DOHH2 (cell line): Measurements from ENCODE around the gene WRNIP1.

Experiments
- H3F3A ChIP-seq: fragments of 200-600 bp; sonication (generic), shearing (Covaris generic); 2 replicates; pipeline ENCODE4 v1.6.0; 2016; ENCODE audit warnings: antibody characterized with exemption, mild to moderate bottlenecking; ENCODE audit not compliant: control insufficient read depth, insufficient read depth
- H3K27ac ChIP-seq: fragments of 200-600 bp; sonication (generic); 2 replicates; pipeline ENCODE4 v1.5.1; 2014; ENCODE audit warnings: low read depth, mild to moderate bottlenecking, low read length, moderate library complexity
- H3K27me3 ChIP-seq: fragments of 200-600 bp; sonication (generic); 2 replicates; pipeline ENCODE4 v1.6.1; 2014; ENCODE audit warnings: mild to moderate bottlenecking, low read length, mixed read lengths; ENCODE audit not compliant: control insufficient read depth
- H3K36me3 ChIP-seq: fragments of 200-600 bp; sonication (generic); 2 replicates; pipeline ENCODE4 v1.6.1; 2014; ENCODE audit warnings: mild to moderate bottlenecking, low read length, moderate library complexity, mixed read lengths; ENCODE audit not compliant: control insufficient read depth
- H3K4me1 ChIP-seq: fragments of 200-600 bp; sonication (generic); 2 replicates; pipeline ENCODE4 v1.6.1; 2014; ENCODE audit warnings: mild to moderate bottlenecking, low read length, mixed read lengths; ENCODE audit not compliant: control insufficient read depth
- H3K4me2 ChIP-seq: fragments of 200-600 bp; sonication (generic); 2 replicates; pipeline ENCODE4 v1.6.0; 2014; ENCODE audit warnings: mild to moderate bottlenecking, low read length, moderate library complexity
- H3K4me3 ChIP-seq: fragments of 200-600 bp; sonication (generic); 2 replicates; pipeline ENCODE4 v1.5.1; 2014; ENCODE audit warnings: mild to moderate bottlenecking, low read length, mixed read lengths
- H3K79me2 ChIP-seq: fragments of 200-600 bp; sonication (generic); 2 replicates; pipeline ENCODE4 v1.6.1; 2014; ENCODE audit warnings: mild to moderate bottlenecking, low read length, mixed read lengths; ENCODE audit not compliant: control insufficient read depth
- H3K9me2 ChIP-seq: fragments of 200-600 bp; sonication (generic); replicated peaks from 2 replicates; pipeline ENCODE4 v1.6.1; 2014; ENCODE audit warnings: mild to moderate bottlenecking, low read length, mixed read lengths; ENCODE audit not compliant: control insufficient read depth
- H3K9me3 ChIP-seq: fragments of 200-600 bp; sonication (generic); 2 replicates; pipeline ENCODE4 v1.6.1; 2014; ENCODE audit warnings: antibody characterized with exemption, low read length, mixed read lengths; ENCODE audit not compliant: control insufficient read depth, insufficient read depth
- H4K20me1 ChIP-seq: fragments of 200-600 bp; sonication (generic); 2 replicates; pipeline ENCODE4 v1.6.0; 2014; ENCODE audit warnings: low read depth, mild to moderate bottlenecking, antibody characterized with exemption, low read length, moderate library complexity; ENCODE audit not compliant: control insufficient read depth, insufficient read depth
- CTCF ChIP-seq: fragments of 200-600 bp; sonication (generic); IDR thresholded peaks from one replicate; pipeline ENCODE4 v1.5.1; 2014; ENCODE audit warnings: antibody characterized with exemption, mild to moderate bottlenecking, low read depth, low read length; ENCODE audit not compliant: poor library complexity, severe bottlenecking
- EZH2phosphoT487 ChIP-seq: fragments of 200-600 bp; sonication (generic); IDR thresholded peaks from 2 replicates; pipeline ENCODE4 v1.6.1; 2017; ENCODE audit warnings: borderline replicate concordance, mild to moderate bottlenecking, antibody characterized with exemption, low read length, moderate library complexity, mixed read lengths

WRNIP1 gene

GRCh38 chr6:2784061-2784460 is 18.9 kb downstream of the WRNIP1 start:
- no peaks in the 10 kb centered on the region for H3K9me3 ChIP-seq
- H3K27ac ChIP-seq: no peak overlapping the region
- H3K79me2 ChIP-seq: peaks cover 69% of the 10 kb centered on the region
- H3K36me3 ChIP-seq: peaks cover 80% of the 10 kb centered on the region
- H3K27me3 ChIP-seq: no peaks in the 10 kb centered on the region
- H3K4me1 ChIP-seq: no peaks in the 10 kb centered on the region
- H3K4me2 ChIP-seq: no peak overlapping the region
- no peaks in the 10 kb centered on the region for H3K9me2 ChIP-seq
- H4K20me1 ChIP-seq: peaks cover 9% of the 10 kb centered on the region; the same call in 1 of the 2 replicates
- TF ChIP-seq CTCF (no peak), EZH2phosphoT487 (no peak)
- no peak overlapping the region for H3K4me3 ChIP-seq
- no peaks in the 10 kb centered on the region for H3F3A ChIP-seq

- Histone ChIP-seq H3K4me2 (no peak overlapping the region), H3K4me3 (no peak overlapping the region), H3K9me3 (no peaks in the 10 kb centered on the region), H4K20me1 (peaks cover 11% of the 10 kb centered on the region; the same call in 1 of the 2 replicates), H3K79me2 (peaks cover 60% of the 10 kb centered on the region), H3K36me3 (peaks cover 74% of the 10 kb centered on the region), H3K4me1 (no peaks in the 10 kb centered on the region), H3K27ac (no peak overlapping the region), H3K27me3 (no peaks in the 10 kb centered on the region), H3F3A (peaks cover 2% of the 10 kb centered on the region; the same call in 1 of the 2 replicates), H3K9me2 (no peaks in the 10 kb centered on the region)
- TF ChIP-seq CTCF (no peak), EZH2phosphoT487 (no peak)
These were observed 19.7 kb downstream of the WRNIP1 start for GRCh38 chr6:2784930-2785329.

DNA sequence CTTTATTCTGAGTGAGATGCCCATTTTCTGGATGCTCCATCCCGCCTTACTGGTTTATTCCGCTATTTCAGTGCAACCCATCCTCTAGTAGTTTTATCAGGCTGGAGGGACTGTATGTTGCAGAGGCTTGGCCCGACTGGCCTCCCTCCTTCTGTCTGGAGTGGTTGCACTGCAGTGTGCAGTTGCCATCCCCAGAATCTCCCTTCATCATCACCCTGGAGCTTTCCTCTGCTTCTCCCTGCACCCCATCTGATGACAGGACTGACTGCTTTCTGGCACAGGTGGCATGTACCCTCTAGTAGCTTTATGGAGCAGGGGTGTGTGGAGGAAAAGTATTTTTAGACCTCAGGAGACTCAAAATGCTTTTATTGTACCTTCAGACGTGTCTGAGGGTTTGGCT is 21.1 kb downstream of the WRNIP1 start:
- Histone ChIP-seq H3K9me3 (no peaks in the 10 kb centered on the region), H3K4me1 (peaks cover 5% of the 10 kb centered on the region), H3F3A (peaks cover 13% of the 10 kb centered on the region), H3K79me2 (peaks cover 51% of the 10 kb centered on the region), H3K4me3 (no peak overlapping the region), H3K27me3 (no peaks in the 10 kb centered on the region), H4K20me1 (peaks cover 11% of the 10 kb centered on the region; the same call in 1 of the 2 replicates), H3K4me2 (no peak overlapping the region), H3K36me3 (peaks cover 64% of the 10 kb centered on the region), H3K9me2 (no peaks in the 10 kb centered on the region), H3K27ac (no peak overlapping the region)
- TF ChIP-seq EZH2phosphoT487 (no peak), CTCF (no peak)
